Astrocyte (in vitro differentiated cells and primary cell): ENCODE data around the gene LINS1.

Source experiments
- CTCF ChIP-seq: IDR thresholded peaks from 2 replicates; pipeline ENCODE4 v1.5.1; 2011; ENCODE audit warnings: low read depth, mild to moderate bottlenecking, inconsistent platforms, low read length, moderate library complexity; ENCODE audit not compliant: insufficient read depth
- EZH2 ChIP-seq: IDR thresholded peaks from 2 replicates; pipeline ENCODE4 v1.6.1; 2012; ENCODE audit warnings: mild to moderate bottlenecking, low read length, inconsistent platforms; ENCODE audit not compliant: insufficient read depth

- TF ChIP-seq CTCF: no peak
- no peak for TF ChIP-seq EZH2
Observed at GRCh38 chr15:100529556-100529955, 72.4 kb downstream of the LINS1 start.
